Neuronal stem cell (in vitro differentiated cells): ENCODE results near the gene ZNF211.
A peak's percentile ranks its signal among the peaks of the same experiment; 100 is the strongest.

Experiments used
- DNase-seq: peaks from one replicate; pipeline ENCODE4 v3.0.0-alpha.2; 2013; ENCODE audit warnings: low spot score
- H2AFZ ChIP-seq: one replicate; pipeline ENCODE4 v1.6.1; 2013; ENCODE audit warnings: mild to moderate bottlenecking, low read length, inconsistent platforms
- H2AK5ac ChIP-seq: 2 replicates; pipeline ENCODE4 v1.6.1; 2013; ENCODE audit warnings: low read depth, mild to moderate bottlenecking, inconsistent platforms, low read length, moderate library complexity, mixed read lengths
- H2BK120ac ChIP-seq: 2 replicates; pipeline ENCODE4 v1.6.1; 2013; ENCODE audit warnings: low read depth, mild to moderate bottlenecking, inconsistent platforms, low read length, moderate library complexity, mixed read lengths
- H2BK12ac ChIP-seq: one replicate; pipeline ENCODE4 v1.6.1; 2013; ENCODE audit warnings: low read length, inconsistent platforms
- H2BK15ac ChIP-seq: 2 replicates; pipeline ENCODE4 v1.6.1; 2013; ENCODE audit warnings: mild to moderate bottlenecking, low read length, inconsistent platforms, mixed read lengths
- H2BK5ac ChIP-seq: one replicate; pipeline ENCODE4 v1.6.1; 2013; ENCODE audit warnings: inconsistent platforms, mild to moderate bottlenecking, low read length, moderate library complexity
- H3K14ac ChIP-seq: one replicate; pipeline ENCODE4 v1.6.1; 2013; ENCODE audit warnings: low read length, inconsistent platforms
- H3K18ac ChIP-seq: 2 replicates; pipeline ENCODE4 v1.6.1; 2013; ENCODE audit warnings: low read length, inconsistent platforms
- H3K23ac ChIP-seq: 2 replicates; pipeline ENCODE4 v1.6.1; 2013; ENCODE audit warnings: low read depth, mild to moderate bottlenecking, mixed read lengths, low read length, inconsistent platforms; ENCODE audit not compliant: poor library complexity
- H3K27ac ChIP-seq: replicated peaks from 3 replicates; pipeline ENCODE4 v1.5.1; 2013; ENCODE audit warnings: low read length, inconsistent platforms
- H3K27me3 ChIP-seq, 3 experiments: 2 replicates each; pipeline ENCODE4 v1.6.1; 2013; ENCODE audit warnings: low read length in 3 of 3, mild to moderate bottlenecking in 2 of 3, inconsistent platforms in 1 of 3, low read depth in 1 of 3, mixed read lengths in 1 of 3, moderate library complexity in 1 of 3; ENCODE audit not compliant: control insufficient read depth in 3 of 3, insufficient read depth in 3 of 3
- H3K36me3 ChIP-seq, 2 donors: replicated peaks in 1 of 2; 2 replicates each; pipeline ENCODE4 v1.6.1; 2013; ENCODE audit warnings: low read length in 2 of 2; ENCODE audit not compliant: control insufficient read depth in 2 of 2, insufficient read depth in 2 of 2
- H3K4ac ChIP-seq: 2 replicates; pipeline ENCODE4 v1.6.1; 2013; ENCODE audit warnings: inconsistent platforms, mild to moderate bottlenecking, low read length, moderate library complexity
- H3K4me1 ChIP-seq, 2 donors: 1 replicate in 1 of 2; 2 replicates in 1 of 2; pipeline ENCODE4 v1.6.1; 2013; ENCODE audit warnings: low read length in 2 of 2, low read depth in 1 of 2; ENCODE audit not compliant: control insufficient read depth in 2 of 2, insufficient read depth in 1 of 2
- H3K4me2 ChIP-seq: one replicate; pipeline ENCODE4 v1.6.1; 2013; ENCODE audit warnings: mild to moderate bottlenecking, low read length, inconsistent platforms; ENCODE audit not compliant: insufficient read depth, poor library complexity, severe bottlenecking
- H3K4me3 ChIP-seq, 2 donors: 2 replicates each; pipeline ENCODE4 v1.5.1; 2013; ENCODE audit warnings: low read length in 2 of 2, mild to moderate bottlenecking in 2 of 2, inconsistent platforms in 1 of 2, moderate library complexity in 1 of 2
- H3K79me1 ChIP-seq: one replicate; pipeline ENCODE4 v1.6.1; 2013; ENCODE audit warnings: low read depth, mild to moderate bottlenecking, inconsistent platforms, low read length, moderate library complexity
- H3K9ac ChIP-seq: one replicate; pipeline ENCODE4 v1.6.1; 2013; ENCODE audit warnings: mild to moderate bottlenecking, low read depth, low read length, inconsistent platforms; ENCODE audit not compliant: poor library complexity
- H3K9me3 ChIP-seq, 2 donors: replicated peaks in 1 of 2; 2 replicates each; pipeline versions ENCODE3 to v1.6.1; 2013; ENCODE audit warnings: low read length in 2 of 2, mild to moderate bottlenecking in 2 of 2, inconsistent platforms in 1 of 2, low read depth in 1 of 2, mixed read lengths in 1 of 2, moderate library complexity in 1 of 2; ENCODE audit not compliant: control insufficient read depth in 2 of 2, insufficient read depth in 1 of 2
- H4K8ac ChIP-seq: one replicate; pipeline ENCODE4 v1.6.1; 2013; ENCODE audit warnings: low read depth, mild to moderate bottlenecking, inconsistent platforms, low read length, moderate library complexity
- H4K91ac ChIP-seq: one replicate; pipeline ENCODE4 v1.6.1; 2013; ENCODE audit warnings: low read length, low read depth, mild to moderate bottlenecking, inconsistent platforms; ENCODE audit not compliant: poor library complexity
- WGBS, 2 donors: extraction: QIAGEN DNeasy Blood & Tissue Kit; methylation state at CpG; one replicate each; pipeline ENCODE4 v1.1.7; 2013; ENCODE audit warnings: missing lambda C conversion rate in 2 of 2, mixed read lengths in 1 of 2; ENCODE audit not compliant: insufficient read length in 2 of 2, insufficient replicate concordance in 1 of 2; ENCODE audit errors: extremely low coverage in 2 of 2; 5-methylcytosine and 5-hydroxymethylcytosine counted together

The ZNF211 gene

DNA sequence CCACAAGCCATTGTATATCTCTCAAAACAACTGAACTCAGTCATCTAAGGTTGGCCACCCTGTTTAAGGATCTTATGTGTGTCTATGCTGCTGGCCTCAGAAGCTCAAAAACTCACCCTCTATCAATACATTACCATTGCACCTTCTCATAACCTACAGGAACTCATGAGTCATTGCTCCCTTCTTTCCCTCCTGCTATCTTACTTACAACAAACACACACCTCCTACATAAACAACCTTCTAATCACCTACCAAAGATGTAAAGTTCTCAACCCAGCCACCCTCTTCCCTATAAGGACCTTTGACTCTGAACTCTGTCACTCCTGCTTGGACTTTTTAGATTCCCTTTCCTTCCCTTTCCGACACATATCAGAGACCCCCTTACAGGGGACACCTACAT is 22.5 kb downstream of the ZNF211 start:
- H2AFZ ChIP-seq, result no peak overlapping the region
- H2BK5ac ChIP-seq, result no peak overlapping the region
- no peaks in the 10 kb centered on the region for H3K36me3 ChIP-seq
- no peak overlapping the region for H3K4ac ChIP-seq
- peaks cover 0 to 10% (median 3%) of the 10 kb centered on the region in 3 experiments for H3K27me3 ChIP-seq
- H2BK120ac ChIP-seq, result no peak overlapping the region
- no peak overlapping the region for H4K91ac ChIP-seq
- peaks cover 0 to 3% of the 10 kb centered on the region in 2 donors for H3K9me3 ChIP-seq
- H2AK5ac ChIP-seq, result no peak overlapping the region
- no peak overlapping the region for H2BK12ac ChIP-seq
- H3K4me1 ChIP-seq, result no peaks in the 10 kb centered on the region
- no peak overlapping the region for H4K8ac ChIP-seq
- no peak overlapping the region for H2BK15ac ChIP-seq
- H3K18ac ChIP-seq, result no peak overlapping the region
- H3K4me2 ChIP-seq, result no peak overlapping the region
- no peak overlapping the region for H3K14ac ChIP-seq
- H3K23ac ChIP-seq, result no peak overlapping the region
- H3K4me3 ChIP-seq, result no peak overlapping the region
- H3K79me1 ChIP-seq, result no peaks in the 10 kb centered on the region
- DNase-seq, result no peak
- WGBS, 2 donors, result no CpG with 5 or more reads among the region's 1 CpG
- H3K27ac ChIP-seq, result no peak overlapping the region
- H3K9ac ChIP-seq, result no peak overlapping the region

DNA sequence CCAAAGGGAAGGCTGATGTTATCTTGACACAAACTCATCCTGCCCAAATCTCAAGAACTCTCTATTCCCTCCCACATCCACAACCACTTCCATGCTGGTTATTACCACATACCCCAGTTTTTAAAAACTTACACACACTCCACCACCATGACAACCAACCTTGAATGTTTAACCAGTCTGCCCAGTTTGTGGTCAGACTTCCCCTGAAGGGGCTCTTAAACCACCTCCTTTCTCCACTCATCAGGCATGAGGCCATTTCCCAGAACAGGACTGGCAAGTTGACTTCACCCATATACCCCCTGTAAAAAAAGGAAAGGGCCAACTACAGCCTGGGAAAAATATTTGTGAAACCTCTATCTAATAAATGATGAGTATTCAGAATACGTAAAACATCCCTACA is 23.4 kb downstream of the ZNF211 start:
- Histone ChIP-seq H3K14ac (no peak overlapping the region), H3K4me3 (peak overlapping the region in 1 of 2 donors; percentile 22), H3K9me3 (peaks cover 0 to 3% of the 10 kb centered on the region in 2 donors), H3K79me1 (no peaks in the 10 kb centered on the region), H3K18ac (no peak overlapping the region), H3K9ac (no peak overlapping the region), H2AFZ (no peak overlapping the region), H4K91ac (no peak overlapping the region), H3K27me3 (peaks cover 0 to 14% (median 3%) of the 10 kb centered on the region in 3 experiments), H4K8ac (no peak overlapping the region), H3K4me2 (no peak overlapping the region), H2BK5ac (no peak overlapping the region), H3K4ac (no peak overlapping the region), H3K23ac (no peak overlapping the region), H3K36me3 (no peaks in the 10 kb centered on the region), H2BK15ac (no peak overlapping the region), H3K4me1 (no peaks in the 10 kb centered on the region), H2BK12ac (no peak overlapping the region), H2BK120ac (no peak overlapping the region), H3K27ac (no peak overlapping the region), H2AK5ac (no peak overlapping the region)
- DNase-seq, result no peak
- no CpG with 5 or more reads among the region's 1 CpG for WGBS, 2 donors

DNA sequence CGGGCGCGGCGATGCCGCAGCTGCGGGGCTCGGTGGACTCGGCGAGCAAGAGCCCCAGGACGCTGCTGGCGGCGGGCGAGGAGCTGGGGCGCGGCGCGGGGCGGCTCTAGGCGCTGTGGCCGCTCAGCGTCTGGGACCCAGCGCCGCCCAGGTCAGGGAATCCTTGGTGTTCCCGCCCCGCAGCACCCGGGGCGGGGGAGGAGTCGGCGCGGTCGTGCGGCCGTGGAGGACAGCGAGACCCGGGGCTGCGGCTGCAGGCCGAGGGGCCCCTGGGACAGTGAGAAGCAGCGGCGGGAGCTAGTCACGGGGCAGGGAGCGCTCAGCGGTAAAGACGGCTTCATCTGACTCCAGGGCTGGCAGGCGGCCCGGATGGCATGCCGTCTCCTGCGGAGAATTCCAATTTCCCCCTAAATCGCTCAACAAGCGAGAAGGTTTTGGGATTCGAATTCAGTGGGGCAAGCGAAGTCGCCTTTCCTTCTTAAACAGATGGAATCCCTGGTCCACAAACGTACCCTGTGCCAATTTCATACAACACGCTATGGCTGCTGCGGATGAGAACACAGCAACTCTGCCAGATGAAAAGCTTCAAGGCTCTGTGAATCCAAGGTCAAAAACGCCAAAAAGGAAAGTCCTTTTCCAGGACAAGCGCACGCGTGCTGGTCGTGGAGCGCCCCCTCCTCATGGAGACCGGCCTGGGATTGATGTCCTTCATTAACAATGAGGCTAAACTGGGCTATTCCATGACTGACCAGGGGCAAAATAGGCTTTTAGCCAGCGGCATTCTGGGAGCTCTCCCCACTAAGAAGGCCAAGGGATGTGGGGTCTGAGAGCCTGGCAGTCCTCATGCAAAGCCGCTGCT is 31.5 kb downstream of the ZNF211 start:
- peaks cover 5% of the 10 kb centered on the region in 2 donors for H3K4me1 ChIP-seq
- DNase-seq, result peak; percentile 53
- H3K79me1 ChIP-seq, result no peaks in the 10 kb centered on the region
- H3K36me3 ChIP-seq, result no peaks in the 10 kb centered on the region
- H3K9ac ChIP-seq, result peak overlapping the region; percentile 60
- WGBS, 2 donors, result no CpG with 5 or more reads among the region's 64 CpGs
- H3K9me3 ChIP-seq, result no peaks in the 10 kb centered on the region
- no peak overlapping the region for H2AK5ac ChIP-seq
- H4K91ac ChIP-seq, result no peak overlapping the region
- H3K4me2 ChIP-seq, result peak overlapping the region; percentile 91
- H3K4ac ChIP-seq, result peak overlapping the region; percentile 23
- H2AFZ ChIP-seq, result peak overlapping the region; percentile 95
- peak overlapping the region; percentile 41 for H2BK12ac ChIP-seq
- peak overlapping the region; percentile 89 for H3K23ac ChIP-seq
- no peak overlapping the region for H4K8ac ChIP-seq
- H3K4me3 ChIP-seq, result peak overlapping the region; percentile 50 to 71
- H2BK5ac ChIP-seq, result peak overlapping the region; percentile 24
- peak overlapping the region; percentile 43 for H3K27ac ChIP-seq
- H2BK120ac ChIP-seq, result no peak overlapping the region
- H3K27me3 ChIP-seq, result peaks cover 0 to 11% (median 3%) of the 10 kb centered on the region in 3 experiments
- peak overlapping the region; percentile 94 for H2BK15ac ChIP-seq
- peak overlapping the region; percentile 88 for H3K18ac ChIP-seq
- H3K14ac ChIP-seq, result peak overlapping the region; percentile 56

DNA sequence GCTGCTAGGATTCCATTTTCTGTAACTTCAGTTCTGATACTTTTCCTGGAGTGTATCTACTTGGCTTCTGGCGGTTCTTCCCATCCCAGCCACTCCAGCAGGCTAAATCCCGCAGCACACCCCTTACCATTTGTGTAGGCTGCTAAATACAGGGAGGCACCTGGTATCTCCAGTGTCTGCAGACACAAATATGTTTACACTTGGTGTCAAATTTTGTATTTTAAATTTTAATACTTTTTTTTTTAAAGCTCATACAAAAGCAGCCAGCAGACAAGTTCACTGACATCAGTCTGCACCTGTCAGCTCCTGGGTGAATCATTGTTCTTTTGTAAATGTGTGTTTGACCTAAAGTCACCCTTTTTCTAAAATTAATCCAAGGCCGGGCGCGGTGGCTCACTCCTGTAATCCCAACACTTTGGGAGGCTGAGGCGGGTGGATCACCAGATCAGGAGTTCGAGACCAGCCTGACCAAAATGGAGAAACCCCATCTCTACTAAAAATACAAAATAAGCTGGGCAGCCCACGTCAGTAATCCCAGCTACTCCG is 32.4 kb downstream of the ZNF211 start:
- no peak overlapping the region for H2AK5ac ChIP-seq
- peak overlapping the region; percentile 95 for H2AFZ ChIP-seq
- H3K4me2 ChIP-seq, result no peak overlapping the region
- no peak overlapping the region for H2BK120ac ChIP-seq
- WGBS, 2 donors, result no CpG with 5 or more reads among the region's 9 CpGs
- H3K27ac ChIP-seq, result no peak overlapping the region
- H2BK5ac ChIP-seq, result no peak overlapping the region
- no peak overlapping the region for H3K14ac ChIP-seq
- H4K8ac ChIP-seq, result no peak overlapping the region
- H2BK15ac ChIP-seq, result no peak overlapping the region
- H3K23ac ChIP-seq, result no peak overlapping the region
- no peak overlapping the region for H2BK12ac ChIP-seq
- H3K18ac ChIP-seq, result no peak overlapping the region
- peak overlapping the region in 1 of 2 donors; percentile 50 for H3K4me3 ChIP-seq
- no peaks in the 10 kb centered on the region for H3K9me3 ChIP-seq
- H3K36me3 ChIP-seq, result no peaks in the 10 kb centered on the region
- no peak overlapping the region for H3K9ac ChIP-seq
- no peaks in the 10 kb centered on the region for H3K79me1 ChIP-seq
- H4K91ac ChIP-seq, result no peak overlapping the region
- no peak for DNase-seq
- H3K4me1 ChIP-seq, result peaks cover 5% of the 10 kb centered on the region in 2 donors
- H3K4ac ChIP-seq, result no peak overlapping the region
- peaks cover 0 to 3% (median 2%) of the 10 kb centered on the region in 3 experiments for H3K27me3 ChIP-seq
